Measurements from ENCODE around the gene CDK5RAP2.

CDK5RAP2 gene

DNA sequence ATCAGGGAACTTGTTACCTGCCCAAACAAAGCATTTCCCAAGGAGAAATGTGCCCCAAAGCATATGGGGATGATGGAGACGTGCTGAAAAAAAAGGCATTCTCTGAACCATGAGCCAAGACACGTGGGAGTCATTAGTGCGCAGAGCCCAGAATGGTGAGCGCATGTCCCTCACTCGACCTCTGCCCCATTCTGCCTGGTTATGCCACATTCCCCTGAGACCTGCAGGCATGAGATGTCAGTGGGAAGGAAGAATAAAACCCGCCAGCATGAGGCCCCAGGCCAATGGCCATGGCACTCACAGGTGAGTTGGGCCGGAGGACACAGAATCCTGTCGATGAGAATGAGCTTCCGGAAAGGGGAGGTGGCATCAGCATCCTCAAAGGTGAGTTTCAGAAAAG, 228.9 kb downstream of the CDK5RAP2 start:
- no peak for DNase-seq (ENCODE audit: low read depth)

DNA sequence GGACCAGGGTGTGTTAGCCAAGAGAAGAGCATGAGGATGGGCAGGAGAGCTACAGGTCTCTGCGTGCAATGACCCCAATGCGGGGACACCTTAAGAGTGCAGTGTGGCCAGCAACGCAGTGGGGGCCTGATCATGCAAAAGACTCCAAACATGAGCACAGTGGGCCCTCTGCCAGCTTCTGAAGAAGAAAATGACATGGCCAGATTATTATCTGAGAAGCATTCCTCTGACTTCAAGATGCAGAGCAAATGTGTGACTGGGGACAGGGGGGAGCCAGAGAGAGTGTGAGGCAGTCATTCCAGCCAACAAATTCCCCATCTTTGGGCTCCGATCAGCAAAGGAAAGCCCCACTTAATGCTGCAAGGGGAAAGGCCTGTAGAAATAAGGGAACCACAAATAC, 229.4 kb downstream of the CDK5RAP2 start:
- no peak for DNase-seq (ENCODE audit: low read depth)

DNA sequence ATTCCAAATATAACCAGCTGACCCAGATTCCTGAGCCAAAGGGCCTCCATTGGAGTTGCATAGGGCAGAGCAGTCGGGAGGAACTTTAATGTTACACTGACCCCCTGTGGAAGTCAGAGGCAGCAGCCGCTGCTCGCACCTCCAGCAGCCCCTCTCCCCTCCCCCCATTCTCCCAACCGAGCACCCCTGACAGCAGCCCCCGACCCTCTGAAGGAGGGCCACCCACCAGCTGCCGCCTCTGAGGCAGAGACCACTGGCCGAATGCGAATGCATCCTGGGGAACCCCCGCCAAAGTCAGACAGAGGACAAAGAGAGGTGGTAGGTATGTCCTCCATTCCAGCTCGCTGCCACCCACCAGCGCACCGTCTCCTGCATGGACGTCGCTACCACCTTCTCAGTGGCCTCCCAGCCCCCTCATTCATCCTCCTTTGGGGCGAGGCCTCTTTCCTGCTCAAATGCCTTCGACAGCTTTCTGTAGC, 231.0 kb downstream of the CDK5RAP2 start:
- DNase-seq (ENCODE audit: low read depth) = no peak

DNA sequence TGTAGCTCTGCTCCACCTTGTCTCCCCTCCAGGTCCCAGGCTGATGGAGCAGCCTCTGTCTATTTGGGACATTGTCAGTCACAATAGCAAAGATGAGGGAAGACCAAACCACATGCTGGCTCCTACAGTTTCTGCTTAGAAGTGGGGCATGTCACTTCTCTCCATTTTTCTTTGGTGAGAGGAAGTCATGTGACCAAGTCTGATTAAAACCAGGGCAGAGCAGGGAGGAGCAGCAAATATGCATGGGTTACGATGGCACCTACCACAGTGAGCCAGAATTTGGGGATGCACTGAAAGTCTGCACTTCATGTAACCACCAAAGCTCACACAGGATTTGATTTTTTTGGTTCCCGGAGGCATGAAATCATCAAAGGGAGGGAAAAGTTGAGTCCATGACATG, 234.6 kb downstream of the CDK5RAP2 start:
- DNase-seq (ENCODE audit: low read depth) = no peak

DNA sequence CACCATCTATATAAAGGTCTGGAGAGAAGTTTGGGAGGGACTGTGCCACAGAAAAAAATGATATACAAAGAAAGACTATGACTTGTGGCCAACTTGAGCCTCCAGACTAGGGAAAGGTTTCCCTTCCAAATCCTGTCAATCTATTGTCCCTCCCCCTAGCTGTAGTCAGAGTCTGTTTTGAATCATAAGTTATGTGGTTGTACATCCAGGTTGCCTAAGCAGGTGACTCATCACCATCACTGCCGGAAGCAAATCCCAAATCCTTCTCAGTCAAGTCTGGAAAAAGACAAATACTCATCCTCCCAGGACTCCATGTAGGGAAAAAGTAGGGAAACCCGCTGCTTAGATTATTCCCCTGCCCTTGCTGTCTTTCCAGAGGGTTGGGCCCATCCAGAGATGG, 235.7 kb downstream of the CDK5RAP2 start:
- peak; percentile 60 for DNase-seq (ENCODE audit: low read depth)

DNA sequence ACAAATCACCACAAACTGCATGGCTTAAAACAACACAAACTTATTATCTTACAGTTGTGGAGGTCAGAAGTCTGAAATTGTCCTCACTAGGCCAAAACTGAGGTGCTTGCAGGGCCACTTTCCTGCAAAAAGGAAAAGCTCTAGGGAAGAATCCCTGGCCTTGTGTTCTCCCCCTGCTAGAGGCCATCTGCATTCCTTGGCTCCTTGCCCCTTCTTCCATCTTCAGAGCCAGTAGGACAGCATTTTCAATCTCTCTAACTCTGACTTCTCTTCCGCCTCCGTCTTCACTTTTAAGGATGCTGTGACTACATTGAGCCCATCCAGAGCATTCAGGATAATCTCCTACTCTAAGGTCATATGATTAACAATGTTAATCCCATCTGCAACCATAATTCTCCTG, 236.6 kb downstream of the CDK5RAP2 start:
- DNase-seq (ENCODE audit: low read depth) = no peak

Data from stromal cell of bone marrow (primary cell).